GM21381 (cell line): ENCODE data around the gene SLF2.
"Not testable (repeated sequence)": the region's sequence is repeated elsewhere in the genome, so short reads cannot be mapped to it uniquely, and the experiment has no call there.

Source experiments
- ATAC-seq: cut with Tn5 transposase; IDR thresholded peaks from one replicate; pipeline ENCODE4 v1.9.1; 2021; ENCODE audit warnings: mild to moderate bottlenecking, moderate library complexity; ENCODE audit not compliant: unreplicated experiment

SLF2 gene

GRCh38 chr10:100879741-100880360 lies 32.9 kb upstream of the SLF2 start:
- no peak for ATAC-seq

DNA sequence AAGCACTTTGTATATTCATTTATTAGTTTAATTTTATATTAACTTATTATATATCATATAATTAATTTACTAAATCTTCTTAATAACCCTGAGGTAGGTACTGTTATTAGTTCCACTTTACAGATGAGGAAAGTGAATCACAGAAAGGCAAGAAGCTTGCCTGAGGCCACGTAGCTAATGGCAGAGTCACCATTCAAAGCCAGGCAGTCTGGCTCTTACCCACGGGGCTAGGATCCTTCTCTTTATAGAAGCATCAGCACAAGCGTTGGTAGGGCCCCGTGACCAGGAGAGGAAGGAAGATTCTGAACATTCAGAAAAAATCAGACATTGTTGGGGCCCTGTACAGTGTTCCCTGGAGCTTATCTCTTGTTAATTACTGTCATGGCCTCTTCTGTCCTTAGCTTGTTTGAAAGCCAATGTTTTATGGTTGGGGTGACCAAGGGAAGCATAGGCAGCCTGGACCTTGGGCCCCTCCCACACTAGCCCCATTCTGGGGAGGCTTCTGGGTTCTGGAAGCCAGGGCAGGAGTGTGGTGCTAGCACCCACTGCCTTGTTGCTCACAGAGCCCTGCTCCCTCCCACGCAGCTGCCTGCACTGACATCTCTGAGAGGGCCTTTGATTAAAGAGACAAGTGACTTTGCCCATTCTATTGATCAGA lies 31.1 kb upstream of the SLF2 start:
- no peak for ATAC-seq

DNA sequence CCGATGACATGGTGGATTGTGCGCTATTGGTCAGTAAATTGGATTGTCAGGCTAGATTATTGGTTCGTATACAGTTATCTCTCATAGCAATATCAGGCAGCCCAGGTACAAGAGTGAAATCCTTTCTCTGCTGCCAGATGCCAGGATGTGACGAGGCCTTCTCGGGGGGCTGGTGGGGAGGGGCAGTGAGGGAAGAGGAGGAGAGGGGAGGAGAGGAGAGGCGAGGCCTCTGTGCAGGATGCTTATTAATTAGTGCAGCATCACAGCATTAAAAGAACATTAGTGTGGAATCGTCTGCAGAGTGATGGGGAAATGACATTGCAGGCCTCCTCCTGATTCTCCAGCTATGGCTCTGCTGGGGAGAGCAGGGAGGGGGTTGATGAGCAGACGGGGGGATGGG lies 30.5 kb upstream of the SLF2 start:
- ATAC-seq: no peak

DNA sequence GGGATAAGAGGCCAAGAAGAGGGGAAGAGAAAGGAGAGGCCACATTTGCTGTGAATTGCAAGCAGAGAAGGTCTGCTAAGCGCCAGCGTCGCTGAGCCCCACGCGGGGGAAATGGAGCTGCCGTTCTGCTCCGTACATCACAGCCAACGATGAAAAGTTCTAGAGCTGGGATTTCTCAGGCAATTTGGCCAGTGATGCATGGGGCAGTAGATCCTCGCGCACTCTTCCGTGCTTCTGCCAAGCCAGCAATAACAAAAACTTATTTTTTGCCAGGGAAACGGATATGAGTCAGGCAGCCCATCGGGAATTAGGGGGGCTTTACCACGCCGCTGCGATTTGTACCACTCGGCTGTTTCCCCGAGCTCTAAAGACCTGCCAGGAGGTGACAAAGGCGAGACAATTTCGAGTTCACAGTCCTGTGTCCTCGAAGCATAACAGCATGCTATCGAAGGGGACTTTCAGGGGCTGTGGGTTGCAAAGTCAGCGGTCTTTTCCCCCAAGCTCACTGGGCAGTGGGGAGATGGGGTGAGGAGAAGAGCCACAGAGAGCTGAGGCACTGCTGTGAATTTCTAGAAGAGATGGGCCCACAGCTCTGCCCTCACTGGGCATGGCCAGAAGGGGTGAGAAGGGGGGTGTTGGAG lies 30.0 kb upstream of the SLF2 start:
- ATAC-seq: no peak

DNA sequence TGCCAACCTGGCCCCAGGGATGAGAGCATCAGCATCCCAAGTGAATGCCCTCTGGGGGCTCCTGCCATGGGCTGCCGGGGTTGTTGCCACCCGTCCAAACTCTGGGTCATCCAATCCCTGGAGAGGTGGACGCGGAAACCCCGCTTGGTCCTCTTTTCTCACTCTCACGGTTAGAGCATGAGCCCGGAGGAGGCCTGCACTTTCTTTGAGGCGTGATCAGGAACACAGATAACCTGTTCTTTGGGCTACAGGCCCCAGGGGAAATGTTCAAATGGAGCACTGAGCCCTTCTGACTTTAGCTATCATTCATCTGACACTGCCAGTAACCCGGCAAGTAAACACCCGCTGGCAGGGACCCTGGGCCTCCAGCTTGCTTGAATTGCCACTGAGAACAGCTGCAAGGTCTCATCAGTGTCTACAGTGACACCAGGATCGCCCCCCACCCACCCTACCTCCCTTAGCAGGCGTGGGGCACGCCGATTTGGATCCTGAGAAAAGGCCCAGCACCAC lies 29.4 kb upstream of the SLF2 start:
- no peak for ATAC-seq

GRCh38 chr10:100885611-100886010 lies 27.2 kb upstream of the SLF2 start:
- ATAC-seq: not testable (repeated sequence)

GRCh38 chr10:100886091-100886490 lies 26.7 kb upstream of the SLF2 start:
- no peak for ATAC-seq

DNA sequence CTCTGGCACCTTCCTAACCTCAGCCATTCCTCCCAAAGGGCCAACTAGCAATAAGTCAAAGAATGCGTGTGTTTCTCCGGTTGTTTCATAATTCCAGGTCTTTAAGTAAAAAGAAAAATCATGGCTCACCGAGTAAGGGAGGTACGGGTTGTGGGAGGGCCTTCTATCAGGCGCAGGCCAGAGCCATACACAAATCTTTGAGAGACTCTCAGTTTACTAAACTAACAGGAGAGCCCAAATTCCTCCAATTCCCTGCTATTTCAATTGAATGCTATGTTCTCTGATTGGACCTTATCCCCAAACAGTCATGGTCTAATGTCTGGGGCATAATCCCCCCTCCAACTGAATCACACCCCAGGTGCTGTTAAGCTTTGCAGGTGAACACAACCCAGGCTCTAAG lies 26.2 kb upstream of the SLF2 start:
- ATAC-seq: no peak

- no peak for ATAC-seq
These were observed 25.8 kb upstream of the SLF2 start for GRCh38 chr10:100886963-100887362.

DNA sequence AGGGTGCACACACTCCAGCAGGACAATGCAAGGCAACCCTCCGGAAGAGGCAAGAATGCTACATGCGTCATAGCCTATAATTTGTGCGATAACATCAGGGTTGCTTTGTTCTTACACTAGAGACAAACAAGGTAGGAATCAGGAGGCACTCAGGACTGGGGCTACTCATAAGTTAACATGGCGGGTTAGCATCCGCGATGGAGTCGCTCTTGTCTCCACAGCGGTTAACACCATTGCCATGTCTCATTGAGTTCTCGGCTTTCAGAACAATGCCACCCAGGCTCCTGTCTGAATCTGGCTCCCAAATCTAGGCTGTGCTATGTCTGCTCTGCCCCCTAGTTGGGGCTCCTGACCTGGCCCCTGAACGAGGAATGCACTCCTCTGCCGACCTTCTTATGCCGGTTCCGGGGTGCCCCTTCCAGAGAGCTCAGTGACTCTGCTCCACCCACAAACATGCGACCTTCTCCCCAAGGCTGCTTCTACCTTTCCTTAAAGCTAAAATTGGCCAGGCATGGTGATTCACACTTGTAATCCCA lies 24.9 kb upstream of the SLF2 start:
- ATAC-seq: no peak

DNA sequence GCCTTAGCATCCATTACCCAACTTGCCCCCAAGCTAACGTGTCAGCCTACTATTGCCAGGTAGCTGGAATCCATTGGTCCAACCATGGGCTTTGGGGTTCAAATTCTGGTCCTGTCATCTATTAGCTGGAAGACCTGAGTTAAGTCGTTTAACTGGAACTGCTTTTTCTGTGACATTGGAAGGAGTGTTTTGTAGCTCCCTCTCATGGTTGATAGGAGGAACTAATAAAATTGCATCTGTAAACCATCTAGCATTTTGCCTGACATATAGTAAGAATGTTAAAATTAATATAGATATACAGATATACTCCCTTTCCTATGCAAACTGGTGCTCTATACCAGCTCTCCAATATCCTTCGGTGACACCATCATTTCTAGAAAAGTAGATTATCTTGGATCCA lies 23.8 kb upstream of the SLF2 start:
- ATAC-seq: no peak

- no peak for ATAC-seq
These were observed 23.2 kb upstream of the SLF2 start for GRCh38 chr10:100889546-100889945.

DNA sequence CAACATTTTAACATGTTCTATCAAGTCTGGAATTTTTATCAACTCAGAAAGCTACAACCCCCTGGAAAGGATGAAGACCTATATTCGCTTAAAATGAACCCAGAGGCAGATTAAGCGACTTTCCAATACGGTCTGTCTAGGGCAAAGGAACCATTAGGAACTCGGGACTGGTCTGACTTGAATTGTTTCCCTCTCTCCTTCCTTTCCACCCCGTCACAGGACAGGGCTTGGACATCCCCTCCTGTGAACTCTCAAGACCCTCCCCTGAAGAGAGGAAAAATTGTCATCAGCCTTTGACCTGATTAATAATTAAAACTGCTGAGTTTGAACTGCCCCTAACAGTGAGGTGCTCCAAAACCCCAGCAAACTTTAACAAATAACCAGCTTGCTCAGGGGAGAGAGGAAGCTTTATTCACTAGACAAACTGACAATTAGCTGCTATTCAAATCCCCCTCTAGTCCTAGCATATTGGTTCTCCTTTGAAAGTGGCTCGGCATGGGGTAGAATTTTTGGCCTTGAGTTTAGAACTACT lies 22.6 kb upstream of the SLF2 start:
- no peak for ATAC-seq

DNA sequence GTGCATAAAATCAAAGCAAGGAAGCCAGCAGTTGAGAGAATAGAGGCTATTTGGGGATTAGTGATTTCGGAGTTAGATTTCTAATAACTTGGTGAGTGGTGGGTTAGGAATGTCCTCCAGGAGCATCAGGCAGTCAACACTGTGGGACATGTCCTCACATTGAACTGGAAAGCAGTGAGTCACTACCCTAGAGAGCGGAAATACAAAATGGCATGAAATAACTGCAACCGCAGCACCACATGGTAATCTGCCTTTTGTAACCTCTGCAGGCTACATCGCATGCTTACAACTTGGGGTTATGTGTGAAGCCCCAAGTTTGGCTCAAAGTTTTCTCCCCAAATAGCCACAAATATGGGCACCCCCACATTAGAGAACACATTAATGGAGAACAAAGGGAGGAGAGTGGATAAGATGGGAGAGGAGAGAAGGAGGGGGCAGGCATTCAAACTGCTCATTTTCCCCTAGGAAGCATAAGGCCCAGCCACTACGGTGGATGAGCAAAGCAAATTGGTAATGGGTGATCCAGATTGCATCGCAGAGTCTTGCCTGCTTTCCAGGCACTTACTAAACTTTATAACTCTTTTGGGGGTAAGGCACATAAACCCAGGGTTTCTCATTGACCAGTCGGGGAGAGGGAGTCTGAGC lies 22.0 kb upstream of the SLF2 start:
- no peak for ATAC-seq

DNA sequence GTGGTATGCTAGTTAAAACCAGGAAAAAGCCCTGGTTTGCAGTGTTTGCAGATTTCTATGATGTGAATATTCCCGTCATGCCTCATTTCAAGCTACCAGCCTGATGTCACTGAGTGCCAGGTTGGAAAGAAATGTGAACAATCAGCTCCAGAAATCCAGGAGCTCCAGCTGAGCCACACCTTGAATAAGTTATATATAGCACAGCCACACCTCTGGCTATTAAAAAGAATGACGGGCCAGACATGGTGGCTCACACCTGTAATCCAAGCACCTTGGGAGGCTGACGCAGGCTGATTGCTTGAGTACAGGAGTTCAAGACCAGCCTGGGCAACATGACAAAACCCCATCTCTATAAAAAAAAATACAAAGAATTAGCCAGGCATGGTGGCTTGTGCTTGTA lies 18.7 kb upstream of the SLF2 start:
- ATAC-seq: no peak

DNA sequence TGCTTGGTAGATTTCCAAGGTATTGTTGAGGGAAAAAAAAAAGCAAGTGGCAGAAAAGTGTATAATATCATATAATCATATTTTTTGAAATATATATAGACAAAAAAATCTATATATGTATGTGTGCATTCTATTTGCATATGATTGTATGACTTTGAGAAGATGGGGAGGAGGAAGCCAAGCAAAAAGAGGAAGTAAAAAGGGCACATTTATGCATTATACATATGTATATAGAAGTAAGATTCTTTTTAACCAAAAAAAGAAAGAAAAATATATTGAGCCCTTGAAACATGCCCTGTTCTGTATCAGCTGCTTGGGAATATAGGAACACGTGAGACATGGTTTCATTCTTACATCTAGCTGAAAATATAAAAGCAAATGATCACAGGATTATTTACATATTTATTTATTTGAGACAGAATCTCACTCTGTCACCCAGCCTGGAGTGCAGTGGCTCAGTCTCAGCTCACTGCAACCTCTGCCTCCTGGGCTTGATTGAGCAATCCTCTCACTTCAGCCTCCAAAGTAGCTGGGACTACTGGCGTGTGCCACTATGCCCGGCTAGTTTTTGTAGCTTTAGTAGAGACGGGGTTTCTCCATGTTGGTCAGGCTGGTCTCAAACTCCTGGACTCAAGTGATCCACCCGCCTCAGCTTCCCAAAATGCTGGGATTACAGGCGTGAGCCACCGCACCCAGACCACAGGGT lies 18.0 kb upstream of the SLF2 start:
- no peak for ATAC-seq

- ATAC-seq: no peak
These were observed 17.4 kb upstream of the SLF2 start for GRCh38 chr10:100895346-100895745.

DNA sequence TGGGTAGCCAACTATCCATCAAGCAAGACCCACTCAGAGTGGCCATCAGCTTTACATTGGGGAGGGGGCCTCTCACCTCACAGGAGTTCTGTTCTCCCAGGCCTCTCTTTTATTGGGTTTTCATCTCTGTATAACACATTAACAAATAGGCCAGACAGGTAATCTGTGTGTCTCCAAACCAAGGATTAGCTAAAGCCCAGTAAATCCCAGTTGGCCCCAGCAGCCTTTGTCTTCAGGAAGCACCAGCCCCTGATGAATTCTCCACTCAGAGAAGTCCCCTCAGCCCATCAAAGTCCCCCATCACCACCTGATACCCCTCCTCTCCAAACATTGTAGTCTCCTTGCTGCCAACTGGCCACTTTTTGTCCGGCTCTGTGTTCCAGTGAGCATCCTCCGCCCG lies 16.9 kb upstream of the SLF2 start:
- no peak for ATAC-seq

DNA sequence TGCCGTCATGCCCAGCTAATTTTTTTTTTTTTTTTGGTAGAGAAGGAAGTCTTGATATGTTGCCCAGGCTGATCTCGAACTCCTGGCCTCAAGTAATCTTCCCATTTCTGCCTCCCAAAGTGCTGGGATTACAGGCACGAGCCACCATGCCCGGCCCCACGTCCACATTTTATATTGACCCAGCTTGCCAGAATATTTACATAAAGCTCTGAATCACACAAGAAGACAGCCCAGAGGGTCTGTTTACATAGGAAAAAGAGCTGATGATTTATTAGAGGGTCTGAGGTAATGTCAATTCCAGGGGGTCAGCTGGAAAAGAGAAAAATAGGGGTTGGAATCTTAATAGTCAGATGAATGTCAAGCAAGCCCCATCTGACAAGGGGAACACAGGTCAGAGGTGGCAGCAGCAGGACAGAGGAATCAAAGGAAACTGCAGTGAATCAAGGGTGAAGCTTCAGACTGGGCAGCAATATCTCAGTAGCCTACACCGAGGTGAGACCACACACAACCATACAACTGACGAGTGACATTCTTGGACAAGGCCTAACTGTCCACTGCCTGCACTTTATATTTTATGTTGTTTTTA lies 15.8 kb upstream of the SLF2 start:
- ATAC-seq: no peak

- ATAC-seq: no peak
These were observed 14.8 kb upstream of the SLF2 start for GRCh38 chr10:100897976-100898375.
